GM19395 (cell line): ENCODE data around the gene CCL16.

Experiments used
- ATAC-seq: cut with Tn5 transposase; IDR thresholded peaks from one replicate; pipeline ENCODE4 v1.9.1; 2021; ENCODE audit warnings: mild to moderate bottlenecking, moderate library complexity; ENCODE audit not compliant: unreplicated experiment

The CCL16 gene

GRCh38 chr17:35988164-35988563 lies 6.9 kb upstream of the CCL16 start:
- no peak for ATAC-seq

GRCh38 chr17:35986643-35987042 lies 5.3 kb upstream of the CCL16 start, which contains the start of gene CCL14:
CCL14 (minus strand) TSS chr17:35986729; CDS start chr17:35986649, 80 bp downstream.
- ATAC-seq, result no peak

GRCh38 chr17:35984140-35984539 lies 2.8 kb upstream of the CCL16 start:
- ATAC-seq, result no peak

- no peak for ATAC-seq
Measured at GRCh38 chr17:35982409-35983191, 1.3 kb upstream of the CCL16 start.

GRCh38 chr17:35981908-35982330 lies 622 bp upstream of the CCL16 start:
- ATAC-seq, result no peak

GRCh38 chr17:35978346-35978745 lies 3.0 kb downstream of the CCL16 start:
- ATAC-seq, result no peak

GRCh38 chr17:35977509-35977908 lies 3.8 kb downstream of the CCL16 start:
- no peak for ATAC-seq

- no peak for ATAC-seq
Measured at GRCh38 chr17:35973333-35974260, 7.7 kb downstream of the CCL16 start.

- no peak for ATAC-seq
Measured at GRCh38 chr17:35972945-35973332, 8.4 kb downstream of the CCL16 start.

GRCh38 chr17:35972535-35972934 lies 8.8 kb downstream of the CCL16 start:
- no peak for ATAC-seq

GRCh38 chr17:35972066-35972465 lies 9.2 kb downstream of the CCL16 start:
- no peak for ATAC-seq

- ATAC-seq, result no peak
Measured at GRCh38 chr17:35969558-35970380, 11.5 kb downstream of the CCL16 start.

GRCh38 chr17:35968520-35969054 lies 12.7 kb downstream of the CCL16 start:
- no peak for ATAC-seq

- ATAC-seq, result no peak
Measured at GRCh38 chr17:35965272-35965671, 16.0 kb downstream of the CCL16 start.

- ATAC-seq, result no peak
Measured at GRCh38 chr17:35963663-35964062, 17.6 kb downstream of the CCL16 start.

GRCh38 chr17:35953720-35954119 lies 27.6 kb downstream of the CCL16 start:
- no peak for ATAC-seq

- ATAC-seq, result no peak
Measured at GRCh38 chr17:35949401-35949800, 31.9 kb downstream of the CCL16 start.

GRCh38 chr17:35948092-35948491 lies 33.2 kb downstream of the CCL16 start:
- ATAC-seq, result no peak

GRCh38 chr17:35947156-35947585 lies 34.1 kb downstream of the CCL16 start:
- ATAC-seq, result no peak

GRCh38 chr17:35944151-35944550 lies 37.1 kb downstream of the CCL16 start:
- no peak for ATAC-seq

- ATAC-seq, result no peak
Measured at GRCh38 chr17:35943537-35943936, 37.8 kb downstream of the CCL16 start, which contains the start of gene LYZL6. LYZL6 (minus strand) TSS chr17:35943713; CDS start chr17:35939356, 4,357 bp downstream.
